COLO668 (cell line): ENCODE measurements around the gene ASNS.

Experiments
- DNase-seq: peaks from one replicate; lab custom pipeline; 2025; ENCODE audit not compliant: unreplicated experiment; lab: John Stamatoyannopoulos, UW

The ASNS gene

DNA sequence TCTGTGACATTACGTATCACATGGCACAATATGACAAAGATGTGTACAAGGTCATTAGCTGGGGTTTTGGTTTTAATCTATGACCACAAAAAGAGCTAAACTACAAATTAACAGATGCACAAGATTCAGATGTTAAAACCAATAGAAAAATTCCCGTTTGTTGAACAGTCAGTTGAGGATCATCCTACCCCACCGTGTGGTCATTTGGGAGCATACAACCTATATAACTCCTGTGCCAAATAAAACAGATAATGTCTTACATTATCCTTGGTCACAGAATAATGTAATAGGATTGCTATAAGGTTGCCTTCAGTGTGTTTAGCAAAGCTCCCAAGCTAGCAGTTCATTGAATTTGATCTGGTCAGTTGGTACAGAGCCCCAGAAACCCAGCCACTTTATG is 28.2 kb downstream of the ASNS start:
- DNase-seq: no peak

DNA sequence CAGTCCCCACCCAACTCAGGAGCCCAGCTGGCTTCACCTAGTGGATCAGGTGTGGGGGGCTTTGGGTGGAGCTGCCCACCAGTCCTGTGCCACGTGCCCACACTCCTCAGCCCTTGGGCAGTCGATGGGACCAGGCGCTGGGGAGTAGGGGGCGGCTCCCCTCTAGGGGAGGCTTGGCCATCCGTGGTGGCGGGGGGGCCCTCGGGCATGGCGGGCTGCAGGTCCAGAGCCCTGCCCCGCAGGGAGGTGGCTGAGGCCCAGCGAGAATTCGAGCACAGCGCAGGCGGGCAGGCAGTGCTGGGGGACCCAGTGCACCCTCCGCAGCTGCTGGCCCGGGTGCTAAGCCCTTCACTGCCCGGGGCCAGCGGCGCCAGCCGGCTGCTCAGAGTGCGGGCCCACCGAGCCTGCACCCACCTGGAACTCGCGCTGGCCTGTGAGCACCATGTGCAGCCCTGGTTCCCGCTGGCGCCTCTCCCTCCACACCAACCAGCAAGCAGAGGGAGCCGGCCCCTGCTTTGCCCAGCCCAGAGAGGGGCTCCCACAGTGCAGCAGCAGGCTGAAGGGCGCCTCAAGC is 29.3 kb downstream of the ASNS start:
- no peak for DNase-seq

DNA sequence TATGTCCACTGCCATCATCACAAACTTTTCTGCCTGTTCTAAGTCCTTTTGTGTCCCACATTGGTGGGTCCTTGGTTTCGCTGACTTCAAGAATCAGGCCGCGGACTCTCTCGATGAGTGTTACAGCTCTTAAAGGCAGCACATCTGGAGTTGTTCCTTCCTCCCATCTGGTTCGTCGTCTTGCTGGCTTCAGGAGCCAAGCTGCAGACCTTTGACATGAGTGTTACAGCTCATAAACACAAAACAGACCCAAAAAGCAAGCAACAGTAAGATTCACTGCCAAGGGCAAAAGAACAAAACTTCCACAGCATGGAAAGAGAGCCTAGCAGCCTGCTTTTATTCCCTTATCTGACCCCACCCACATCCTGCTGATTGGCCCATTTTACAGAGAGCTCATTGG is 30.2 kb downstream of the ASNS start:
- no peak for DNase-seq

DNA sequence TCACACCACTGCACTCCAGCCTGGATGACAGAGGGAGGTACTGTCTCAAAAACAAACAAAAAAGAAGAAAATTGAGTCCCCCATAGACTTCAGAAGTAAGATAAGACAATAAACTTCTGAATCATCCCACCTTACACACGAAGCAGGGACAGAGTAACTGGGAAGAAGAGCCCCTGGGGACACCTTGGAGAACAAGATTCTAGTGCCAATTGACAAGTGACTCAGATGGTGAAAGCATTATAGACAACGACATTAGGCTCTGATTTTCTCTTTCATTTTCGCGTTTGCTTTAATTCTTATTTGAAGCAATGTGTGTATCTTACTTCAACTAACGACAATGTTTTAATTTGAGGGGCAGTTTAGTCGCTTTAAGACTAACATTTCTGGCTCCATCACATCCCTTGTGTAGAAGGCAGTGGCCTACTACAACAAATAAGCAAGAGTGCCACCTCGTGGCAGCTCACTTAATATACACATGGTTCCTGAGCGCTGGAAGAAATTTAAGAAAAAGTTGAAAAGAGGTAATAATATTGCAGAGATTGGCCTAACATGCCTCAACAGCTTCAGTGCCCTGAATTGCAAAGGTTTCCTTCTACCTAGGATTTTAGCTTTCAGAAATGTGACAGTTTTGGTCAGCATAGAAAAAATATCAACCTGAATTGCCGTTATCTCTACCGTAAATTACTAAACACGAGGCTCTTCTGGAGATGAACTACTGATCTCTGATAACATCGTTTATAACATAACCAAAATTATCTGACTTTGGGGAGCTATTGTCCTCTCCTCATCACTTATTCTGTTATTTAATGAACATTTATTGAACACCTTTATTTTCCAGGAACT is 36.7 kb downstream of the ASNS start:
- DNase-seq: peak; percentile 63

DNA sequence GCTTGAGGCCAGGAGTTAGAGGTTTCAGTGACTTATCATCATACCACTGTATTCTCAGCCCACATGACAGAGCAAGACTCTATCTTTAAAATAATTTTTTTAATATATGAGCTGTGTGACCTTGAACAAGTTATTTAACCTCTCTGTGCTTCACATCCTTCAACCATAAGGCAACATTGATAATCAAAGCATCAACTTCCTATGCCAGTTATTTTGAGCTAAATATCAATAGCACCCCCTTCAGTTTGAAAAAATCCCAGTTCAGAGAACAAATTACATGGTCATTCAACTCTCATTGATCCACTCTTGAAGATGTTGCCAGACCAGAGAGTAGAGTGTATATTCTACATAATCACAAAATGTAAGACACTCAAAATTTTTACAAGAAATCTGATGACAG is 53.0 kb downstream of the ASNS start:
- DNase-seq: no peak

DNA sequence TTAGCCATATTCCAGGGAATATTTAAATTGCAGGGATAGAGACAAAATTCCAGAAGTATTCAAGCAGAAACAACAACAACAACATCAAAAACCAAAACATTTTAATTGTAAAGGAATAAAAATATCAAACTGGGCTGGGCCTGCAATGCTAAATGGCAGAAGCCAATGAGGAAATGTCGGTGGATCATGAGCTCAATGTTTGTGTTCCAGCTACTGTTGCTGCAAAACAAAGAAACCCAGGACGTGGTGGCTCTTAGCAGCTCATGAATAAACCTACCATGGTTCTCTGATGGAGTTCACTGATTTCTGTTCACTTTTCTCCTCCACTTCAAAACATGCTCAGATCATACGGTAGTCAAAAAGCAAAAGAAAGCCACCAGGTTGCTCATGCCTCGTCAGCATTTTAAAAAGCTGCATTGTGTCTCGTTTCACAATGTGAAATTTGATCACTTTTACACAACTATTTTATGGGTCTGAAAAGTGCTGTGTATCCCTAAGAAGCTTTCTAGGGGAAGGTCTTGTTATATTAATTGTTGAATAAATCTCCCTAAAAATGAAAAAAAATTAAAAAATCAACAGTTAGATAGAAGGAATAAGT is 54.0 kb downstream of the ASNS start:
- DNase-seq: no peak
